GM18498 (cell line): ENCODE measurements around the gene TTLL5.
A peak's percentile ranks its signal among the peaks of the same experiment; 100 is the strongest.

Experiments
- ATAC-seq: cut with Tn5 transposase; IDR thresholded peaks from one replicate; pipeline ENCODE4 v1.9.1; 2021; ENCODE audit warnings: mild to moderate bottlenecking, moderate library complexity; ENCODE audit not compliant: unreplicated experiment

TTLL5 gene

DNA sequence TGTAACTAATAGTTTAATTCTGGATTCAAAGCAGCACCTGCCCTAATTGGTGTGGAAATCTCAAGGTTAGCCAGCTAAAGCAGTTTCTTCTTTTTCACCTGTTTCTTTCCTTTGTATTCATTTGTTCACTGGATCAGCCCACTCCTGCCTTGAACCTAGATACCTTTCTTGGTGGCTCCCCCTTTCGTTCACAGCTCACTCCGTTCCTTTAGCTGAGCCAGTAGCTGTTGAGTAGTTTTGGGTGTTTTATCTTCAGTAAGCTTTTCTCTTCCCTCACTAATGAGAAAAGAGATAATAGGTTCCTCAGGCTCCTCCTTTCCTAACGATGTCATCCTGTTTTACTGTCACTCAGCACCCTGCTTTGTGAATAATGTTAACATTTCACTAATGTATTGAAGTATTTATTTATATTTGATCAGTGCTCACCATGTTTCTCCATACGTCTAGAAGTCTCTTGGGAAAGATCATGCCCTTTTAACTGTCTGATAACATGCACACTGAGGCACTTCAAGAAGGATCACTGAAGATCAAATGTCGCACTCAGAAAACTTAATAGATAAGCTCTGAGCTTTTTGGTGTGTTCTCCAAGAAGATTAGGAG lies 199.6 kb downstream of the TTLL5 start:
- ATAC-seq = no peak

DNA sequence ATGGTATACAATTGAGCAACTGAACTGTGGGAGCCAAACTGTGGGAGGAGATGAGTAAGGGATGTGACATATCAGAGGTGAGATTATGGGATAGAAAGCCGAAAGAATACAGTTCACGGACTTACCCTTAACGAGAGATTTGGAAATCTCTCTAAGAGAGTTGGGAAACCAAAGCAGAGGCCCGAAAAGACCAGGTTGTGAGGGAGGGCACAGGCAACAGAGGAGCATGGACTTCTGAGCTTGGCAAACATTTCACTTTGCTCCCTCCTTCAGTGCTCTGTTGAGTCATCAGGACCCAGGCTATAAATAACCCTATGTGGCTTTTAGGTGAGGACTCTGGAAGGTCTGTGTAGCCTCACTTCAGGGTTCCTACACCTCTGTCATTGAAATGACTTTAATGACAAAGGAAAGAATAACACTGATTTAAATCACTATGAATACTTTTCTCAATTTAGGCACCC lies 200.1 kb downstream of the TTLL5 start:
- ATAC-seq = no peak

DNA sequence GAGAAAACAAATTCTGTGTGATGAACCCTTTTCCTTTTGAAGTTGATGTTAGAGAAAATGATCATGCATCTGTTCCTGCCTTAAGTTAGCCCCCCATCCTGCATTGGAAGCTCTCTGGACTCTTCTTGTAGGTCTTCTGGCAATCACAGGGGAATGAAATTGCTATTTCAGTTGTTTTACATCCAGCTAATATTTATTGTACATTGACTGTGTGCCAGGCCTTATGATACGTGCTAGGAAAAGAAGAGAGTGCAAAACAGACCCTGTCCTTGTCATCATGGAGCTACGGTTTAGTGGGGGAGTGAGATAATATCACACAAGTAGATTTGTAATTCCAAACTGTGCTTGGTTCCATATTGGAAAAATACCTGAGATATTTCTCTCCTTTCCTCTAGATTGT lies 202.2 kb downstream of the TTLL5 start:
- ATAC-seq = no peak

DNA sequence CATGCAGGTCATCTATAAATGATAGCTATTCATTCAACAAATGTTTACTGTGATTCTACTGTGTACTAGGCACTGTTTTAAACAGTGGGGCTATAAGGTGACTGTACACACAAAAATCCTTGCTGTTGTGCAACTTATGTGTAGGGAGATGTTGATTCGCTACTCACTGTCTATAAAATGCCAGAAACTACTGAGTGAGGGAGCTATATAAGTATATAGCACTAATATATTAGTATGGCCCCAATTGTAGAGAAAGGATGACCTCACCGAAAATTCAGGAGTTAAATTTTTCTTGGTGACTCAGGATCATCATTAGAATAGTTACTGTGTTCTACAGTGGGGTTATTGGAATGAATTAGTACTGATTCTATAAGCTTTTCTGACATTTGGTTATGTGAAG lies 203.3 kb downstream of the TTLL5 start:
- ATAC-seq = no peak

DNA sequence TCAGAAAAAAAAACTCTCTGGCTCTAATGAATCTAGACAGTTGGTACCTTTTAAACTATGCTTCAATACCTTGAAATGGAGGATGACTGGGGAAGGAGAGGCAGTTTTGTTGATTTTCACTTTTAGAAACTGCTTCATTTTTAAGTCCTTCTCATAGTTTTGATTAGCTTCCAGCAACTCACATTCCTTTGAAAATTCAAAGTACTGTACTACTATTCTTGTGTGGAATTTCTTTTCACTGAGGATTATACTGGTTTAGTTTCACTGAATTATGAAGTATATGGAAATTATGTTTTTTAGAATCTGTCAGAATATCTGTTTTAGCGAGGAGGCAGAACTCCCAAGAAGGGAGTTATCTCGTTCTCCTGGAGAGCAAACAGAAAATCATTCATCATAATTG lies 204.5 kb downstream of the TTLL5 start:
- ATAC-seq = no peak

DNA sequence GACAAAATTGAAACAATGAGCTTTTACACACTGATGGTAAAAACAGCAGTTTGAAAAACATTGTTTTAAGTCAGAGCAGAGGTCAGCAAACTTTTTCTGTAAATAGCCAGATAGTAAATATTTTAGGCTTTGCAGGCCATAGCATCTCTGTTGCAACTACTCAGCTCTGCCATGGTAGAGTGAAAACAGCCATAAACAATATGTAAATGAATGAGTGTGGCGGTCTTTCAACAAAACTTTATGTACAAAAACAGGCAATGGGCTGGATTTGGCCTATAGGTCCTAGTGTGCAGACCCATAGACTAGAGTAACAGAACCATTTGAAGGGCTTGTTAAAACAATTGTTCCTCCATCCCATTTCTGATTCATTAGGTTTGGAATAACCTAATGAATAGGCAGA lies 205.9 kb downstream of the TTLL5 start:
- ATAC-seq = no peak

DNA sequence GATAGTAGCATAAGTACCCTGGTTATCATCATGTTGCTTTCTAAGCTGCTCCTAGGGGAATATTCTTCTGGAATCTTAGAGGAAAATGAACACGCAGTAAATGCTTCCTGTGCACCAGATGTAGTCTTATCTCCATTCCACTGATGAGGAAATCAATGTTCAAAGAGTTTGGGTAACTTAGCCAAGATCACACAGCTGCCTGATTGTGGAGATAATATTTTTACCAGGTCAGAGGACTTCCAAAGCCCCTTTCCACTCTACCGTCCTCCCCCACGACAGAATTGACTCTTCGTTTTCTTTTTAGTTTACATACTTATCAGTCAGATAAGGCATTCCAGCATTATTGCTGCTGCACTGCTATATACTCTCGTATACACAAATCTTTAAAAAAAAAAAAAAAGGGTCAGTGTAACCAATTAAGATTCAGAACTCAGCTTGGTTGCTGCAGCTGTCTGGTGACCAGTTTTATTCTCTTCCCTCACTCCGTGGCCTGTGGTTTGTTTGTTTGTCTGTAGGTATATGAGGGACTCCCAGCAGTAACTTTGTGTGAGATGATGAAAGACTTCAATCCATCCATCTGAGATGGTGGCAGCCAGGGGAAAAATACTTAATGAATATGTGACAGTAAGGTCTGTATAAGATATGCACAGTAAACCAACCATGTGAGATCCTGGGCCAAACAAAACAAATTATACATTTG lies 210.3 kb downstream of the TTLL5 start:
- no peak for ATAC-seq

DNA sequence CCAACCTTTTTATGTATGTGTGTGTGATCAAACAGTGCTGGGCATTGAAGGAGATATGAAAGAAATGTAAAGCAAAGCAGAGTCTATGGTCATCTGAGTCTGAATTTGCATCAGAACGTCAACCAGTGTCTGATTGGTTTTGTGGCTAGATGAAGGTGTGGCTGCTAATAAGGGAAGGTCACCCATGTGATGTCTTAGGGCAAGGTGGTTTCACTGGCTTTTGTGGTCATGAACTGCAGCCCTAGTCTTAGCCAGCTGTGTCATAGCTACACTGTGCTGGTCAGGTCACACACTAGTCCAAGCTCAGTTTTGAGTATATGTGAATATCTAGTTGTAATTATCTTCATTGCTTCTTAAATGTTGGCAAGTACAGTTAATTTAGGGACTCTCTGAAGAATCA lies 214.9 kb downstream of the TTLL5 start:
- peak; percentile 98 for ATAC-seq

DNA sequence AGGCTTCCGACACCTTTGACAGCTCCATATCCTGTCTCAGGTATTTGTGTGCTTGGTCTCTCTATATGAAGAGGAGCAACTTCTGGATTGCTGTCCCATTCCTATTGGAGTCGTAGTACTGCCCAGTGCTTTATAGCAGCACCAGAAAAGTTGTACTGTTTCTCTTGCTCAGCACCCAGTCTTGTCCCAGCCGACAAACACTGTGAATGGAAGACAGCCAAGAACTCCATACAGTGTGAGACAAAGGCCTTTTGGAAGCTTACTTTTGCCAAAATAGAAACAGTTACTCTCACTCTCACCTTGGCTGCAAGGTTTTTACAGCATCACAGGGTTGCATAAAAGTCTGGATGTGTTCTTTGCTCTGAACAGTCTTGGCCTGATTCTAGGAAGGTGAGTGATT lies 215.5 kb downstream of the TTLL5 start:
- peak; percentile 4 for ATAC-seq

DNA sequence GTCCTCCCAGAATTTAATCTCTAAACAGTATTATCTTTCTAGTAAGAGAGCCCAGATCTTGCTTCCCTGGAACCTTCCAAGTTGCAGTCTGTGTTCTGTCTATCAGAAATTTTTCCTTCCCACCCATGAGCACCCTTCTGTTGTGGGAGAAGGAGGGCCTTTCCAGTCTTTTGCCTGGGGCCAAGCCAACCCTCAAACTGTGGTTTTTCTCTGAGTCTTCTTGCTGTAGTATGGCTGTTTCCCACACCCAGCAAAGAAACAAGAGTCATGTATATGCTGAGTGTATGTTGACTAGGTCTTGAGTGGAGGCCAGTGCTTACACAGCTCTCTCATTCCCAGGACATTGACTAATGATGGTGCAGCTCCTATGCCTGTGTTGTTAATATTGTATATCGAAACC lies 216.2 kb downstream of the TTLL5 start:
- no peak for ATAC-seq

DNA sequence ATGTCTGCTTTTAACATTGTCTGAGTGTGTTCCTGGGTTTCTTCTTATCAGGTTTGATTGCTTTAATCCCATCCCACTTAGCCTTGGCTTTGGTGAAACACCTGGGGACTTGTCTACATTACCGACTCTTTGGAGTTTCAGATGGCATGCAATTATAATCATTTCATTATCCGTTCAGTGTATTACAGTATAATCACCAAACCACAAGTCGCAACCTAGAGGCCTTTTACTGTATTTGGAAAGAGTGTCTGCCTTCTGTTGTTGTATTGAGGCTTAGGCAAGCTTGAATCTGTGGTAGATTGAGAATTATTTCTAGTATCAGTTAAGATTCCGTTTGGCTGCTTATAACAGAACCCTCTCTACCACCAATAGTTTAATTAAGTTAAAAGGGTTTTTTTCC lies 216.8 kb downstream of the TTLL5 start:
- no peak for ATAC-seq

DNA sequence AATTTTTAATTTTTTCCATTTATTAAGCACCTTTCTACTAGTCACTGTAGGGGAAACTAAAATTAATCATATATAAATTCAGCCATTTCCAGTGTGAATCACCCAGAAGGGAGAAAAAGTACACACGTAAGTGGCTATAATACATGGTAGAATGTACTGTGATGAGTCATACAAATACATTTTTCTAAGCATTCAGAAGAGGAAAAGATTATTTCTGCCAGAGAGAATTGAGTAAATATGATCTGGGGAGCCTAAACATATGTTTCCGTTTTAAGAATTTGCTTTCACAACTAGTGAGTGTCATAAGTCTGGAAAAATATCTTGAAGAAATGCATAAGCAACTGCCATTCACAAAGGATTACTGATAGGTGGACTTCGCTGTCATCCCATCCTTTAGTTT lies 218.0 kb downstream of the TTLL5 start:
- ATAC-seq = no peak

DNA sequence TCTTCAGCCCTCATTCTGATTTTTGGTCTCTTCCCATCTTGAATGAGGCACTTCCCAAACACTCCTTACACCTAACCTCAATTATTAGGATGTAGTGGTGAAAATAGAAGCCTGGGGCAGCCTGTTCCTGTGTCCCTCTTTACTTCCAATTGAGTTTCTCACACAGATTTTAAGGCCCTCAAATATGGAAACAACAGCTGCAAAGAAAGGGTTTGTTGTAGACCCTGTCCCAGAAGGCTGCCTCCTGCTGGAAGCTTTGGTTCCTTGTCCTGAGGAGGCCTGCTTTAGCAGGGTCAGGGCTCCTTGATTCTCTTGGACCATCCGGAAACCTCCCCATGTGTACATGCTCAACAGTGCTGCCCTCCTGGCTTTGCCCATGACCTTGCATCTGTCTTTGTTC lies 219.5 kb downstream of the TTLL5 start:
- ATAC-seq = no peak

DNA sequence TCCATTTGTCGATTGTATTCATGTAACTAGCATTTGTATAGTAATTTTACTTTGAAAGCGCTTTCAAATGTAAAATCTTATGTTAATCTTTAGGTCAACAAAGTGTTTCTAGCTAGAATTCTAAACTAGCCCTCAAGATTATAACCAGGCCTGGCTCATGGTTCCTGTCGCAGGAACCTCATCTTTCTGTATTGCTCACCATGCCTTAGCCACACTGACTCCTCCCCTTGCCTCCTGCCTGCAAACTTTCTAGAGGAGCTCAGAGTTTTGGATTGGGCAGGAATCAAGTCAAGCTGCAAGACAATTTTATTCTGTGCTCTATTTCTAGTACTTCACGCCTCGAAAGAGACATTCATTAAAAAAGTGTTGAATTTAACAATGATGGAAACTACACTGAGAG lies 220.9 kb downstream of the TTLL5 start:
- no peak for ATAC-seq

DNA sequence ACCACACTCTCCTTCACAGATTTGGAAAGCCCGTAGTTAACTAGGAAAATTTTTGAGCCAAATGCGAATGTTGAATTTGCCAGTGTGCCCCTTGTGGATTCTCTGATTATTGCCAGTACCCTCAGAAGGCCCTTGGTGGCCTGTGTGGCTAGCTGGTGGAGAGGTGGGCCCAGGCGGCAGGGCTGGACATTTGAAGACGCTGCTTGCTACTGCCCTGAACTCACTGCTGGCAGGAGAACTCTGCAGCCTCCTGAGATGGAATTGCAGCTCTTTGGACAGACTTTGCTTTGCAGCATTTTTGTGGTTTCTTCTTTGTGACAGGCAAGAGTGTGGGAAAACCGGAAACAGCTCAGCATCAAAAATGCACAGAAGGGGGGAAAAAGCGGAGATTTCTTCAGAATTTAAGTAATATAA lies 223.2 kb downstream of the TTLL5 start:
- ATAC-seq = no peak

DNA sequence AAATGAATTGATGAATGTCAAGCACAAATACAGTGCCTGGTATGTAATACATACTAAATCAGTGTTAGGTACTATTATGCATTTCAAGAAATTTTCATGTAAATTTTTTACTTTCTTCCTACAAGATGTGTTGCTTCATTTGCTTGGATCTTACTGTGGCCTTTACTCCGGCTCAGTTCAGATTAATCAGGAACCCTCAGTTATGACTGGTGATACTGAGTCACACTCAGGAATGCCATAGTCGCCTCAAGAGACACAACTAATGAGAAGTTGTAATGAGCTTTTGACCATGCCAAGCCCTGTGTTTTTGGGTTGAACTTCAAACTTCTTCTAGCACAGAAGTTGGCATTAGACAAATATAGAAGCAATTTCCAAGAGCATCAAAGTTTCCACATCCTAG lies 224.8 kb downstream of the TTLL5 start:
- ATAC-seq = no peak

DNA sequence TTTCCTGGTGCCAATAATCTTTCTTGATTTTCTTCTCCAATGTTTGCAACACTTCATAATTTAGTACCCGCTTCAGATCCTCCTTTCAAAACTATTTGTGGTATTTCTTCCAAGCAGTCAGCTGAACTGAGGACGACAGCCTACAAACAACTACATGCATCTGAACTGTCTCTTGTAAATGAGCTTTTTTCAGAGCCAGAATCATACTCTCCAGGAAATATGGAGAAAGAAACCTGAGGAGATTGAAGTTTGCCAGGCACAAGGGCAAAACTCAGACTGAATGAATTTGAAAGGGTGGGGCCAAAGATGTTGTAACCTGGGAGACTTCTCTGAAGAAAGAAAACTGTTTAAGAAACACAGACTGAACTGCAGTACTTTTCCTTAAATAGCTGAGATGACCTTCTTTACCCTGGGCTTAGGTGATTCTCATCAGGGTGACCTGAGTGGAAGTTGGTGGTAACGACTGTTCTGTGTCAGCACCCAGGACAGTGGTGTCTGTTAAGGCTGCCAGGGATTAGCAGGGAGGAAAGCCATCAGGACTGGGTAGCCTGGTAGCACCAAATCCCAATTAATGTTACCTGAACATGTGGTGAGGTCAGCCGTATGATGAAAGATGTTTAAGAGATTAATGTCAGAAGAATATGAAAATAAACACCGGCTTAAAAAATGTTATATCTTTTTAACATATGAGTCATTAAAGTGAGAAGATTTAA lies 225.7 kb downstream of the TTLL5 start:
- ATAC-seq = no peak

DNA sequence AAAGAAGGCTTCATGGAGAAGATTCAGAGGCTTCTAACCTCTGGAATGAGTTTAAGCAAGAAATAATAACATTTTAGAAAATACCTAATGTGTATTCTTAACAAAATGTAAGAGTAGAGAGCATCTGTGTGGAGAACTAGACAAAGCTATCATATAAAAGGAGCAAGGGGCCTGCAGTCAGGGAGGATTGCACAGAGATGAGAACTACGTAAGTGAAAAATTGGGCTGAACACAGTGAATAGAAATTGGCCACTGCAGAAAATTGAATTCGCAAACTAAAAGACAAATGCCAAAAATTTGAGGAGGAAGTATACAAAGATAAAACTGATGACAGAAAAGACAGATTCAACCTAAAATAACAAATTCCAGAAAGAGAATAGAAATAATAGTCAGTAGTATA lies 227.9 kb downstream of the TTLL5 start:
- no peak for ATAC-seq

DNA sequence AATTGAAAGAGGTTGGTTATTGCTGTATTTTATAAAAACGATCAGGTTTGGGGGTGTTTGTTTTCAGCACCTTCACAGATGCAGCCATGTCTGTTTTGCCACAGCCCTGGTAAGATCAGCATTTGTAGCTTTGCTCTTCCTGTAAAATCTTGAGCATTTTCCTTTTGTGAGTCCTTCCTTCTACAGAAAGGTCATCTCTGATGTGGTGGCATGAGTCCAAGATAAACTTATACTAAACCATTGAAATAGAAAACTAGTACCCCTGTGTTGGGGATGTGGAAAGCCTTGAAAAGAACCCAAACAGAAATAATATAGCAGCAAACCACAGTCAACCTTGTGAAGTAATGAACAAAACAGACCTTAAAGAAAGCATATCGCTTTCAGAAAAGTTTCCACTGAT lies 235.3 kb downstream of the TTLL5 start:
- ATAC-seq = no peak

DNA sequence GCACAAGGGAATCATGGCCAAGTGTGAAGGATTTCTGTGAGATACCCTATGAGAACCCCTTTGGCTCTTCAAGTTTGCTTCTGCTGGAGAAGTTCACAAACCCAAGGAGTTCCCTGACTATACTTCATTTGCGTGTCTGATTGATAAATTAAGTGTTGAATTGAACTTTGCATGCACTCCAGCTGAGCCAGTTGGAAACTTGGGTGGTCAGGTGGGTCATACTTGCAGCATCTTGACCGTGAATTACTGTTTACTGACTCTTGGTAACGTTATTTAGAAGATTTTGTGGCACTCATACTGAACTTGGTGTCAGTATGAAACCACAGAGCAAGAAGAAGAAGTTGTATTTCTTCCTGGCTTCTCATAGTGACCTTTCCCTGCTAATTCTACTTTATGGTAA lies 243.3 kb downstream of the TTLL5 start:
- ATAC-seq = no peak

DNA sequence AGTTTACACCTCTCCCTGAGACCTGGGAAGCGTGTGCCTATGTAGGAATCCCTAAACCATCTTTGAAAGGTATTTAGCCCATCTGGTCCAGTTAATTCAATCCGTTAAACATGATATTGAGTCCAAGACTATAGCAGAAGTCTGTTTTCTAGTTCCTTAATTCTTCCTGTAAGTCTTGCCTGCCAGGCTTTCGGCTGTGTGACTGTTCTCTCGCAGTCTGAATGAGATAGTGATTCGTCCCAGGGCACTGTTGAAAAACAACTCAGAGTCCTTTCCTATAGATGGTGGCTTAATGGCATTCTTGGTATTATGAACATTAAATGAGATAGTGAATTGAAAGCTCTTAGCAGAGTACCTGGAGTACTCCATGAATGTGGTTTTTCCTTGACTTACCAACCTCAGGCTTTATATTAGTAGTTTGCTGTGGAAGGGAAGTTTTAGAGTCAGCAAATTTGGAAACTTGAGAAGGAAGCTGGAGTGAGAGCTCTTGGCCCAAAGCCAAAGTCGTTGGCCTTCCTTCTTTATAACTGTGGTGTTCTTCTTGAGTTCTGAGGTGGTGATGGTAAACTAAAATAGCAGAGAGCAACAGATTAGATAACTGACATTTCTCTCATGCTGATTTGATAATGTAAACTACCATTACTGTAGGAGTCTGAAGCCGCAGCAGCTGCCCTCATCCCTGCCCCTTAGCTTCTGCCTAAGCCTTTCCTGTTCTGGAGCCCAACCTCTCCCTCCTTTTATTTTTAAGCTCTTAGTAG lies 244.3 kb downstream of the TTLL5 start:
- no peak for ATAC-seq

DNA sequence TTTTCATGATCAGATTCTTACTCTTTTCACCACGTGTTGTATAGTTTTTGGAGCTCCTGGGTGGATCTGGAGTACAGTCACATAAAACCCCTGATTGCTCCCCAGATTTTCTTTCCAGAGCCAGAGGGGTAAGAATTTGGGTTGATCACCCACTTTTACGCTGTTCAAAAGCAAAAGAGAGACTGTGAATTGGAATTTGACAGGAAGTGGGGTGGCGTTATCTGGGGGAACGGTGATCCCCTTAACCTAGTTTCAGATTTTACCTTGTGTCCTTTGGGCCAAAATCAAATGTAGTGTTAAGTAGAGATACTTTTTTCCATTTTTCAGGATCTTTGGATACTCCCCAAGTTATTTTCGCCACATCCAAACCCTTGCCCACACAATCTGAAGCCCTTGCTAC lies 245.2 kb downstream of the TTLL5 start:
- no peak for ATAC-seq
